K562 (cell line): Measurements from ENCODE around the gene KIFC3. TPM values are rescaled to one million over a fixed set of nuclear protein-coding genes. Genes with fewer than 3 reads are reported as not detected.
A peak's percentile ranks its signal among the peaks of the same experiment; 100 is the strongest.

Source experiments
- CC2D1A ChIP-seq: fragments of 450-650 bp; IDR thresholded peaks from 2 replicates; pipeline ENCODE4 v1.6.1; 2017; ENCODE audit warnings: mild to moderate bottlenecking
- ETS2 ChIP-seq: IDR thresholded peaks from 2 replicates; pipeline ENCODE4 v1.6.1; 2016; ENCODE audit warnings: borderline replicate concordance, missing genetic modification characterization, mild to moderate bottlenecking, moderate library complexity, missing compliant biosample characterization; ENCODE audit not compliant: poor library complexity, severe bottlenecking
- FOXA1 ChIP-seq: fragments of 450-650 bp; IDR thresholded peaks from 2 replicates; pipeline ENCODE4 v1.6.1; 2016; ENCODE audit warnings: mild to moderate bottlenecking, borderline replicate concordance
- HDAC6 ChIP-seq: IDR thresholded peaks from 2 replicates; pipeline ENCODE4 v1.6.1; 2012; ENCODE audit warnings: low read depth, mild to moderate bottlenecking, control low read depth, inconsistent platforms, low read length, moderate library complexity
- HDAC8 ChIP-seq: fragments of 450-650 bp; IDR thresholded peaks from 2 replicates; pipeline ENCODE4 v1.6.1; 2016; ENCODE audit warnings: mild to moderate bottlenecking, missing genetic modification characterization, moderate library complexity, missing compliant biosample characterization
- HMGN3 ChIP-seq: IDR thresholded peaks from 2 replicates; pipeline ENCODE4 v1.6.1; 2011; ENCODE audit warnings: borderline replicate concordance, low read depth, mild to moderate bottlenecking, mixed read lengths, low read length; ENCODE audit not compliant: insufficient read length; ENCODE audit errors: extremely low read depth
- KDM4B ChIP-seq, 2 experiments: fragments of 450-650 bp in 1 of 2; sonication (generic) in 1 of 2; IDR thresholded peaks; 2 replicates each; pipeline ENCODE4 v1.6.1; 2016 to 2017; ENCODE audit warnings: borderline replicate concordance in 2 of 2, antibody characterized with exemption in 1 of 2, low read depth in 1 of 2, mild to moderate bottlenecking in 1 of 2
- NEUROD1 ChIP-seq: fragments of 150-350 bp; IDR thresholded peaks from 2 replicates; pipeline ENCODE4 v1.6.1; 2014; ENCODE audit warnings: borderline replicate concordance, low read length, low read depth; ENCODE audit not compliant: partially characterized antibody
- NFATC3 ChIP-seq: fragments of 450-650 bp; IDR thresholded peaks from 2 replicates; pipeline ENCODE4 v1.6.1; 2017; ENCODE audit warnings: mild to moderate bottlenecking
- NFE2L1 ChIP-seq: fragments of 450-650 bp; IDR thresholded peaks from 2 replicates; pipeline ENCODE4 v1.6.1; 2016; ENCODE audit warnings: missing genetic modification characterization, low read depth, mild to moderate bottlenecking, missing compliant biosample characterization, moderate library complexity, borderline replicate concordance
- RBM34 ChIP-seq: fragments of 200-400 bp; formaldehyde crosslinking; IDR thresholded peaks from 2 replicates; pipeline ENCODE4 v1.6.1; 2018; ENCODE audit warnings: low read length, borderline replicate concordance; ENCODE audit not compliant: insufficient read depth
- SOX6 ChIP-seq: fragments of 450-650 bp; IDR thresholded peaks from 2 replicates; pipeline ENCODE4 v1.6.1; 2014; ENCODE audit warnings: mild to moderate bottlenecking
- TAL1 ChIP-seq: fragments of 450-650 bp; IDR thresholded peaks from 2 replicates; pipeline ENCODE4 v1.6.1; 2016; ENCODE audit warnings: mild to moderate bottlenecking
- TARDBP ChIP-seq: fragments of 450-650 bp; IDR thresholded peaks from 2 replicates; pipeline ENCODE4 v1.6.1; 2016
- ZKSCAN1 ChIP-seq: fragments of 150-350 bp; IDR thresholded peaks from 2 replicates; pipeline ENCODE4 v1.6.1; 2016; ENCODE audit warnings: low read depth, low read length
- ZNF12 ChIP-seq: sonication (generic); formaldehyde crosslinking; IDR thresholded peaks from 2 replicates; pipeline ENCODE4 v1.4.0; 2020; ENCODE audit warnings: mild to moderate bottlenecking, missing genetic modification reagents
- ZNF133 ChIP-seq: fragments of 250-450 bp; sonication (Bioruptor Pico); IDR thresholded peaks from 2 replicates; pipeline ENCODE4 v1.4.0; 2020; ENCODE audit warnings: mild to moderate bottlenecking
- ZNF24 ChIP-seq: fragments of 450-650 bp; IDR thresholded peaks from 2 replicates; pipeline ENCODE4 v1.6.1; 2016
- ZNF354B ChIP-seq: fragments of 250-450 bp; sonication (Bioruptor Pico); IDR thresholded peaks from 2 replicates; pipeline ENCODE4 v1.4.0; 2020
- ZNF696 ChIP-seq: fragments of 250-450 bp; sonication (Bioruptor Pico); conservative IDR thresholded peaks from 2 replicates; pipeline ENCODE4 v1.4.0; 2020; ENCODE audit warnings: mild to moderate bottlenecking, moderate library complexity
- polyA plus RNA-seq, 8 experiments: library from polyadenylated mRNA; depleted of rRNA in 4 of 8; stranded (reverse) in 5 of 8; unstranded in 3 of 8; fragments of >200 nt; fragmentation: Nextera tagmentation in 2 of 8; fragmentation: Illumina TruSeq in 1 of 8; extraction: Ambion mirVana in 2 of 8; extraction: Trizol in 1 of 8; gene quantifications; 2 replicates each; pipeline versions ENCODE4 v1.2.1 to v1.2.3, GENCODE V29; 2011 to 2014; ENCODE audit warnings: inconsistent platforms in 1 of 8, missing spikeins in 1 of 8
- total RNA-seq, 7 experiments: library from RNA; depleted of rRNA in 6 of 7; stranded (reverse); fragments of >200 nt in 6 of 7; fragmentation: Illumina TruSeq in 2 of 7; extraction: Trizol in 2 of 7; gene quantifications; 2 replicates each; pipeline versions ENCODE4 v1.2.1 to v1.2.3, GENCODE V29; 2011 to 2021; ENCODE audit warnings: low replicate concordance in 1 of 7
- TF ChIP-seq, protein P1 (sequence below): sonication (generic); formaldehyde crosslinking; IDR thresholded peaks from 2 replicates; pipeline ENCODE4 v1.8.0; 2023; ENCODE audit warnings: missing genetic modification reagents, mild to moderate bottlenecking, borderline replicate concordance
- TF ChIP-seq, protein P2 (sequence below), 2 experiments: fragments of 200-800 bp in 1 of 2; sonication (Bioruptor generic) in 1 of 2; sonication (generic) in 1 of 2; formaldehyde crosslinking in 1 of 2; IDR thresholded peaks in 1 of 2; conservative IDR thresholded peaks in 1 of 2; 2 replicates each; pipeline versions ENCODE4 v1.5.0 to v1.6.1; 2016 to 2020; ENCODE audit warnings: missing compliant biosample characterization in 1 of 2, missing genetic modification characterization in 1 of 2, missing genetic modification reagents in 1 of 2

The KIFC3 gene
- total and polyA plus RNA-seq, 9 of the 15 experiments (the other 6 are each of a cell fraction or from before 2014, with no cell fraction given): 0.23 to 105 (median 26.2) TPM

DNA sequence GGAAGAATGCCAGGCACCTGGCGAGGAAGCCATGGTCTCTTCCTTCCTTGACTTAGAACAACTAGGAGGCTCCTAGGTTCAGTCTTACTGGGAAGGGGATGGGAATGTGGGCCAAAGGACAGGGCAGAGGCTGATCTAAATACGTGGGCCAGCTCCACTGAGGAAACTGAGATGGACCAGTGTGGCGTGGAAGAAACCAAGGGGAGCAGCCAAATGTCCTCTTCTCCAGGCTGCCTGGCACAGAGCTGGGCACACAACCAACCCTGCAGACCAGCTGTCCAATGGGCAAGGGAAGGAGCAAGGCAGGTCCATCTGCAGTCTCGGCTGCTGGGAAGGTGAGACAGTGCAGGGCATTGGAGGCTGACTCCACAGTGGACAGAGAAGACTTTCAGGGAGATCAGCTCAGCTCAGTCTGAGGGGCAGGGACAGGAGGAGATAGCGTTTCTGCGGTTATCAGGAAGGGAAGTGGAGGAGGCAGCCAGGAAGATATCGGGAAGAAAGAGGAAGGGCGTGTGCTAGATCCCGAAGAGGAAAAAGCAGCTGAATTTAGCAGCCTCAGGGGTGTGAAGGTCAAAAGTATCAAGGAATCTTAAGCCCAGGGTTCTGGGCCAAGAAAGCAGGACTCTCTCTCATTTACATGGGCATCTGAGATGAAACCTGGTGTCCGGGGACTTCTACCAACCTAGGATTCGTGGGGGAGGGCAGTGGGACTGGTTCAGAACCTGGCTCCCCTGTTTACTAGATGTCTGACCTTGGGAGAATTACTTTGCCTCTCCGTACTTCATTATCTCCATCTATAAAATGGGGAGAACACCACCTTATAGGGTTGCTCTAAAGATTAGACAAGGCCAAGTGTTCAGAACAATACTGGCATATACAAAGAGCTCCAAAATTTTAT, 1.8 kb downstream of the KIFC3 start (continued):
- TF ChIP-seq, protein P1, sequence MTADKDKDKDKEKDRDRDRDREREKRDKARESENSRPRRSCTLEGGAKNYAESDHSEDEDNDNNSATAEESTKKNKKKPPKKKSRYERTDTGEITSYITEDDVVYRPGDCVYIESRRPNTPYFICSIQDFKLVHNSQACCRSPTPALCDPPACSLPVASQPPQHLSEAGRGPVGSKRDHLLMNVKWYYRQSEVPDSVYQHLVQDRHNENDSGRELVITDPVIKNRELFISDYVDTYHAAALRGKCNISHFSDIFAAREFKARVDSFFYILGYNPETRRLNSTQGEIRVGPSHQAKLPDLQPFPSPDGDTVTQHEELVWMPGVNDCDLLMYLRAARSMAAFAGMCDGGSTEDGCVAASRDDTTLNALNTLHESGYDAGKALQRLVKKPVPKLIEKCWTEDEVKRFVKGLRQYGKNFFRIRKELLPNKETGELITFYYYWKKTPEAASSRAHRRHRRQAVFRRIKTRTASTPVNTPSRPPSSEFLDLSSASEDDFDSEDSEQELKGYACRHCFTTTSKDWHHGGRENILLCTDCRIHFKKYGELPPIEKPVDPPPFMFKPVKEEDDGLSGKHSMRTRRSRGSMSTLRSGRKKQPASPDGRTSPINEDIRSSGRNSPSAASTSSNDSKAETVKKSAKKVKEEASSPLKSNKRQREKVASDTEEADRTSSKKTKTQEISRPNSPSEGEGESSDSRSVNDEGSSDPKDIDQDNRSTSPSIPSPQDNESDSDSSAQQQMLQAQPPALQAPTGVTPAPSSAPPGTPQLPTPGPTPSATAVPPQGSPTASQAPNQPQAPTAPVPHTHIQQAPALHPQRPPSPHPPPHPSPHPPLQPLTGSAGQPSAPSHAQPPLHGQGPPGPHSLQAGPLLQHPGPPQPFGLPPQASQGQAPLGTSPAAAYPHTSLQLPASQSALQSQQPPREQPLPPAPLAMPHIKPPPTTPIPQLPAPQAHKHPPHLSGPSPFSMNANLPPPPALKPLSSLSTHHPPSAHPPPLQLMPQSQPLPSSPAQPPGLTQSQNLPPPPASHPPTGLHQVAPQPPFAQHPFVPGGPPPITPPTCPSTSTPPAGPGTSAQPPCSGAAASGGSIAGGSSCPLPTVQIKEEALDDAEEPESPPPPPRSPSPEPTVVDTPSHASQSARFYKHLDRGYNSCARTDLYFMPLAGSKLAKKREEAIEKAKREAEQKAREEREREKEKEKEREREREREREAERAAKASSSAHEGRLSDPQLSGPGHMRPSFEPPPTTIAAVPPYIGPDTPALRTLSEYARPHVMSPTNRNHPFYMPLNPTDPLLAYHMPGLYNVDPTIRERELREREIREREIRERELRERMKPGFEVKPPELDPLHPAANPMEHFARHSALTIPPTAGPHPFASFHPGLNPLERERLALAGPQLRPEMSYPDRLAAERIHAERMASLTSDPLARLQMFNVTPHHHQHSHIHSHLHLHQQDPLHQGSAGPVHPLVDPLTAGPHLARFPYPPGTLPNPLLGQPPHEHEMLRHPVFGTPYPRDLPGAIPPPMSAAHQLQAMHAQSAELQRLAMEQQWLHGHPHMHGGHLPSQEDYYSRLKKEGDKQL: no peak
- no peak for TF ChIP-seq FOXA1
- TF ChIP-seq SOX6: peak; percentile 64; the same call in 1 of the 2 replicates
- no peak for TF ChIP-seq ZNF354B (CRISPR knock-in tag)
- TF ChIP-seq, protein P2, sequence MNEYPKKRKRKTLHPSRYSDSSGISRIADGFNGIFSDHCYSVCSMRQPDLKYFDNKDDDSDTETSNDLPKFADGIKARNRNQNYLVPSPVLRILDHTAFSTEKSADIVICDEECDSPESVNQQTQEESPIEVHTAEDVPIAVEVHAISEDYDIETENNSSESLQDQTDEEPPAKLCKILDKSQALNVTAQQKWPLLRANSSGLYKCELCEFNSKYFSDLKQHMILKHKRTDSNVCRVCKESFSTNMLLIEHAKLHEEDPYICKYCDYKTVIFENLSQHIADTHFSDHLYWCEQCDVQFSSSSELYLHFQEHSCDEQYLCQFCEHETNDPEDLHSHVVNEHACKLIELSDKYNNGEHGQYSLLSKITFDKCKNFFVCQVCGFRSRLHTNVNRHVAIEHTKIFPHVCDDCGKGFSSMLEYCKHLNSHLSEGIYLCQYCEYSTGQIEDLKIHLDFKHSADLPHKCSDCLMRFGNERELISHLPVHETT (CRISPR knock-in tag; conservative IDR thresholded peaks at IDR 0.05 in 1 of 2, IDR thresholded peaks at IDR 0.05 in 1 of 2): no peak
- TF ChIP-seq ZKSCAN1: no peak
- TF ChIP-seq HMGN3: peak; percentile 23
- TF ChIP-seq NFE2L1 (tag): no peak
- 0 out of 2 replicates have a peak, but pooled peaks have one; percentile 44 for TF ChIP-seq CC2D1A
- no peak for TF ChIP-seq ZNF24
- TF ChIP-seq HDAC6: no peak
- TF ChIP-seq RBM34: no peak
- no peak for TF ChIP-seq ZNF12 (CRISPR knock-in tag)
- TF ChIP-seq ZNF696 (CRISPR knock-in tag): no peak
- no peak for TF ChIP-seq KDM4B (IDR thresholded peaks at IDR 0.05; ENCODE audit: borderline replicate concordance in 2 of 2, low read depth in 1 of 2)
- TF ChIP-seq TAL1: peak; percentile 47; the same call in 1 of the 2 replicates
- TF ChIP-seq NEUROD1: peak; percentile 16
- no peak for TF ChIP-seq NFATC3
- TF ChIP-seq ZNF133: no peak
- no peak for TF ChIP-seq HDAC8
- no peak for TF ChIP-seq ETS2 (tag)
- TF ChIP-seq TARDBP: no peak
